ENCODE results near the gene PPIE. TPM values are rescaled to one million over a fixed set of nuclear protein-coding genes. Genes with fewer than 3 reads are reported as not detected.
"Not testable (repeated sequence)": the region's sequence is repeated elsewhere in the genome, so short reads cannot be mapped to it uniquely, and the experiment has no call there.

Gene PPIE
- total RNA-seq, 4 donors from 2014 or later, result 9.8 to 43.3 (median 23.5) TPM

DNA sequence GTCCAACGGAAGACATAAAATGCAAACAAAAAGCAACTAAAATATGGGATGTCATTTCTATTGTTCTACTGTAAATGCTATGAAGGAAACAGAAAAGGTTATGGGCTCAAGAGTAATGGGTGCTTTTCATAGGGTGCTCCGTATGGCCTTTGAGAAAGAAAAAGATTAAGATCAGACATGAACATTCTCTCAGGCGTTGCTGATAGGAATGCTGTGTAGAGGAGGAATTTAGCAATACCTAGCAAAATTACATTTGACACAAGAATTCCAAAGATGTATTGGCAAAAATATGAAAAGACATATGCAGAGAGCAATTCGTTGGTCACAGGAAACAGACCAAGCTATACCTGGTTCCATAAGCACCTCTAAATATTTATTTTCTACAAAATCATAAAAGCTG lies 38.2 kb downstream of the PPIE start:
- TF ChIP-seq EP300 (IDR thresholded peaks at IDR 0.05; ENCODE audit: low read depth) (no peak), POLR2A (IDR thresholded peaks at IDR 0.05) (no peak), POLR2AphosphoS5 (IDR thresholded peaks at IDR 0.05) (no peak)
- TF ChIP-seq, protein P1, sequence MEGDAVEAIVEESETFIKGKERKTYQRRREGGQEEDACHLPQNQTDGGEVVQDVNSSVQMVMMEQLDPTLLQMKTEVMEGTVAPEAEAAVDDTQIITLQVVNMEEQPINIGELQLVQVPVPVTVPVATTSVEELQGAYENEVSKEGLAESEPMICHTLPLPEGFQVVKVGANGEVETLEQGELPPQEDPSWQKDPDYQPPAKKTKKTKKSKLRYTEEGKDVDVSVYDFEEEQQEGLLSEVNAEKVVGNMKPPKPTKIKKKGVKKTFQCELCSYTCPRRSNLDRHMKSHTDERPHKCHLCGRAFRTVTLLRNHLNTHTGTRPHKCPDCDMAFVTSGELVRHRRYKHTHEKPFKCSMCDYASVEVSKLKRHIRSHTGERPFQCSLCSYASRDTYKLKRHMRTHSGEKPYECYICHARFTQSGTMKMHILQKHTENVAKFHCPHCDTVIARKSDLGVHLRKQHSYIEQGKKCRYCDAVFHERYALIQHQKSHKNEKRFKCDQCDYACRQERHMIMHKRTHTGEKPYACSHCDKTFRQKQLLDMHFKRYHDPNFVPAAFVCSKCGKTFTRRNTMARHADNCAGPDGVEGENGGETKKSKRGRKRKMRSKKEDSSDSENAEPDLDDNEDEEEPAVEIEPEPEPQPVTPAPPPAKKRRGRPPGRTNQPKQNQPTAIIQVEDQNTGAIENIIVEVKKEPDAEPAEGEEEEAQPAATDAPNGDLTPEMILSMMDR (IDR thresholded peaks at IDR 0.05), result no peak
- Histone ChIP-seq H3K4me1 (no peaks in the 10 kb centered on the region), H3K36me3 (no peaks in the 10 kb centered on the region), H3K27me3 (no peaks in the 10 kb centered on the region), H3K9me3 (no peaks in the 10 kb centered on the region), H3K4me3 (no peak overlapping the region), H3K27ac (peak overlapping the region in 2 of 4 donors; percentile 9 to 53)
- WGBS, 2 donors (ENCODE audit: low coverage in 1 of 2), result 81 to 84% methylated on average over 4 of the region's 4 CpGs
- intact Hi-C loops (cut with DNase I; ENCODE audit: low total_unique reads), result no loop called here
- in situ Hi-C loops (cut with MboI; ENCODE audit: low pct_ligation_motif_present in 1 of 4, low pct_unique_long_range_greater_than_20kb in 1 of 4, low sequenced_read_pairs in 3 of 4), result no loop called here
- no peak for DNase-seq

DNA sequence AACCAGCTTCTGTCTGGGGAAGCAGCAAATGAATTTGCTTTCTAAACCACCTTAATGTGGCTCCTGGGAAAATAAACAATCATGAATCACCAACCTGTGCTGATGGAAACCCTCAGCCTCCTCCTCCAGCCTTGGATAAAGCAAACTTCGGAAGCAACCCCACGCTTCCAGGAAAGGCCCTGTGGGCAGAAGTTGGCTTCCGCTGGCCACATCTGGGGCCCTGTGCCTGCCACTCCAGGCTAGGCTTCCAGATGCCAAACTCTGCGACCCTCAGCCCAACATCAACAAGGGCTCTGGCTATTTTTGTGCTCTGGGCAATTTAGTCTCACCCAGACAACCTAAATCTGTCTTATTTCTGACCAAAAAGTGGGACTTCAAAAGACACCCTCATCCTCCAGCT lies 38.6 kb downstream of the PPIE start:
- intact Hi-C loops (cut with DNase I; ENCODE audit: low total_unique reads), result no loop called here
- Histone ChIP-seq H3K9me3 (no peaks in the 10 kb centered on the region), H3K4me3 (no peak overlapping the region), H3K27ac (peak overlapping the region in 2 of 4 donors; percentile 9 to 53), H3K27me3 (no peaks in the 10 kb centered on the region), H3K4me1 (no peaks in the 10 kb centered on the region), H3K36me3 (no peaks in the 10 kb centered on the region)
- in situ Hi-C loops (cut with MboI; ENCODE audit: low pct_ligation_motif_present in 1 of 4, low pct_unique_long_range_greater_than_20kb in 1 of 4, low sequenced_read_pairs in 3 of 4), result no loop called here
- WGBS, 2 donors (ENCODE audit: low coverage in 1 of 2), result 82% methylated on average over 4 of the region's 4 CpGs; no CpG with 5 or more reads in 1 of the 2 donors
- DNase-seq, result no peak
- TF ChIP-seq POLR2AphosphoS5 (IDR thresholded peaks at IDR 0.05) (no peak), POLR2A (IDR thresholded peaks at IDR 0.05) (no peak), EP300 (IDR thresholded peaks at IDR 0.05; ENCODE audit: low read depth) (no peak)
- TF ChIP-seq, protein P1 (IDR thresholded peaks at IDR 0.05), result no peak

DNA sequence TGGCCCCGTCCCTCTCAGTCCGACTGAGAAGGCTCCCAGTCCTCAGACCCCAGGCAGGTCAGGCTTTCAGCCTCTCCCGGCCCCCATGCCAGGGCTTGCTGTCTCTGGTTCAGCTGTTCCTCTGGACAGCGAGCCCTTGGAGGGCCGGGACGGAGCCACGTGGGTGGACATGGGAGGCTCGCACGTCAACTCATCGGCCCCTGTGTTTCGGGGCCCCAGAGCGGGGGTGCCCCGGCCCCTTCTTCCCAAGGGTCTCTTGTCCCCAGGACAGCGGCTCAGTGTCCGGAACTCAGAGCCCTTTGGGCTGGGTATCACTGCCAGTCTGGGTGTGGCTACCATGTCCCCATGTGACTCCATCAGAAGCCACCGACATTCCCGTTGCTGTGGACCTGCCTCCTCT lies 39.2 kb downstream of the PPIE start:
- 100% methylated on average over 1 of the region's 17 CpGs; no CpG with 5 or more reads in 1 of the 2 donors for WGBS, 2 donors (ENCODE audit: low coverage in 1 of 2)
- in situ Hi-C loops (cut with MboI; ENCODE audit: low pct_ligation_motif_present in 1 of 4, low pct_unique_long_range_greater_than_20kb in 1 of 4, low sequenced_read_pairs in 3 of 4); H3K27ac ChIP-seq; H3K4me3 ChIP-seq; H3K4me1 ChIP-seq; H3K36me3 ChIP-seq; DNase-seq; intact Hi-C loops (cut with DNase I; ENCODE audit: low total_unique reads); H3K27me3 ChIP-seq; H3K9me3 ChIP-seq: not testable (repeated sequence)

DNA sequence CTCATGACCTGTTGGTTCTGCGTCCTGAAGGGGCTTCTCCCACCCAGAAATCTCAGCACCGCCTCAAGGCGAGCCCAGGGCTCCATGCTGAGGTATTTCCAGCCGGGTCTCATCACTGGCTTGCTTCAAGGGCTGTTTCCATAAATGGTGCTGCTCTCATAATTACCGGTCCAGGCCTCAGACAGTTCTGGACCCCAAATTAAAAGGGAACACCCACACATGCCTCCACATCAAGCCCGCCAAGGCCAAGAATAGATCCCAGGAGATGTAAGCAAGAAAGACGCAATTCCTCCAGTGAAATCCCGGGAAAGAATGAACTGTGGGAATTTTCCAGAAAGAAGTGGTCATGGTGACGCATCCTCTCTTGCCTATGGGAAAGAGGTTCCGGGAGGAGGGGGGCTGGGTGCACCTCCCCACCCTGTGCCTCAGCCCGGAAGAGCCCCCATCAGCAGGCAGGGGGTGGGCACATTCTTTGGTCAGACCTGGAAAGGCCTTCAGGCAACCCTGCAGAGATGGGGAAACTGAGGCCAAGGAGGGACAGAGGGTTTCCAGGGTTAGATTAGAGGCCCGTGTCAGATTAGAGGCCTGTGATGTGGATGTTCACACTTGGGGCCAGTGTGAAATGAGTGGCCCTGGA lies 39.9 kb downstream of the PPIE start:
- intact Hi-C loops (cut with DNase I; ENCODE audit: low total_unique reads); H3K27me3 ChIP-seq; H3K36me3 ChIP-seq; H3K9me3 ChIP-seq; H3K4me3 ChIP-seq; H3K4me1 ChIP-seq; DNase-seq; in situ Hi-C loops (cut with MboI; ENCODE audit: low pct_ligation_motif_present in 1 of 4, low pct_unique_long_range_greater_than_20kb in 1 of 4, low sequenced_read_pairs in 3 of 4); H3K27ac ChIP-seq: not testable (repeated sequence)
- 86% methylated on average over 8 of the region's 12 CpGs; no CpG with 5 or more reads in 1 of the 2 donors for WGBS, 2 donors (ENCODE audit: low coverage in 1 of 2)

DNA sequence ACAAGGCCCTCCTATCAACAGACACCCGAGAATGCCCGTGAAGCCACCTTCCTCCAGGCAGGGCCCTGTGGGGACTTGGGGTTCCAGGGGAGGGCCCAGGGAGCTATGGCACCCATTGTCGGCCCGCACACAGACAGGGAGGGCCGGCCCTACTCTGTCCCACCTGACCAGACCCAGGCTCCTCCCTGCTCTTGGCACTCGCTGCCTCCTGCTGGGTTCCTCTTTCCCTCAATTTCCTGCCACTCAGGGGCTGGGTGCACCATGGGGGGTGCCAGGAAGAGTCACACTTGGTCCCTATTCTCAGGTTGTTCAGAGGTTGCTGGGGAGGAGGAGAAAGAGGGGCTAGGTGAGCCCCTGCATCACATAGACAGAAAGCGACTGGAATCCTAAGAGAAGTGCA lies 40.5 kb downstream of the PPIE start:
- 97% methylated on average over 6 of the region's 7 CpGs; no CpG with 5 or more reads in 1 of the 2 donors for WGBS, 2 donors (ENCODE audit: low coverage in 1 of 2)
- Histone ChIP-seq H3K36me3 (no peaks in the 10 kb centered on the region), H3K4me3 (no peak overlapping the region), H3K27me3 (no peaks in the 10 kb centered on the region), H3K4me1 (no peaks in the 10 kb centered on the region), H3K9me3 (no peaks in the 10 kb centered on the region), H3K27ac (no peak overlapping the region)
- in situ Hi-C loops (cut with MboI; ENCODE audit: low pct_ligation_motif_present in 1 of 4, low pct_unique_long_range_greater_than_20kb in 1 of 4, low sequenced_read_pairs in 3 of 4) (no loop called here), intact Hi-C loops (cut with DNase I; ENCODE audit: low total_unique reads) (no loop called here)
- no peak for DNase-seq
- no peak for TF ChIP-seq EP300 (IDR thresholded peaks at IDR 0.05; ENCODE audit: low read depth)
- no peak for TF ChIP-seq POLR2AphosphoS5 (IDR thresholded peaks at IDR 0.05)
- TF ChIP-seq, protein P1 (IDR thresholded peaks at IDR 0.05), result no peak
- no peak for TF ChIP-seq POLR2A (IDR thresholded peaks at IDR 0.05)

Data from transverse colon (tissue), 4 donors.